ENCODE data around the gene TCEAL7. TPM values are rescaled to one million over a fixed set of nuclear protein-coding genes. Genes with fewer than 3 reads are reported as not detected.

The TCEAL7 gene
- total RNA-seq, 1 donor from 2014 or later: 67.2 TPM

DNA sequence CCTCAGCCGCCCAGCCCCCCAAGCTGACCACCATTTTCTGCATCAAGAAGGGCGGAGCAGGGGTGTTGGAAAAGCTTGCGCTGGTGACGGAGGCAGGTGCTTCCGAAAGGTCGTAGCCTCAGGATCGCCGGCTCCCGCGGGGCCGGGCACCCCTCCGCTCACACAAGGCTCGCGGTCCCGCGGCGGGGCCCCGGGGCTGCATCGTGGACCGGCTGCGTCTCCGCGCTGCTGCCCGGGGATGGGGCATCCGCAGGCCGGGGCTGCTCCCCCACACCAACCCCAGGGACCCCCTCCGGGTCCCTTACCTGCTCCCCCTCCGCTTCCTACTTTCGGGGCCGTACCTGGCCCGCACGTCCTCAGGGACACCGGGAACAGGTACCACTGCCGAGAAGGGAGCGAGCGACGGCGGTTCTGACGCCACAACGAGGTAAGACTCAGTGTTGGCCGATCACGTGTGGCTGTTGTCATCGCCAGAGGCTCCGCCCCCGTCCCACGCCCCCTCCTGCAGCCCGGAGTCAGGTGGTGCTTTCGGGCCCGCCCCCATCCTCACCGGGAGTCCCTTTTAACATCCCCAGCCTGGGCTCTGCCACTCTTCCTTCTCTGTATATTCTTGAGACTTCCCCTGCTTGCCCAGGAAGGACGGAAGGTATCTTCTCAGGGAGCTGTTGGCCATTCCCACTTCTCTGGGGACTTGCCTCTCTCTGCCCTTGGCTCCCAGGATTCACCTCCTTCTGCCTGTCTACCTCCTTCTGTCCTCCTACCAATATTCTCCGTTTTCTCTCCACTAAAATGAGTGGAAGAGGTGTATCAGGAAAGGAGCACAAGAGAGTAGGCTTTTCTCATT lies 19.3 kb upstream of the TCEAL7 start, which contains the start of gene BEX2:
BEX2 (minus strand) TSS at position 436 of the 844 bp plus-strand sequence. CDS start 1,014 bp downstream, outside the sequence.
- Mint-ChIP-seq H3K9me3 (ENCODE audit: unreplicated experiment) (peaks cover 2% of the 10 kb centered on the region), H3K4me3 (ENCODE audit: unreplicated experiment) (peak within 1 kb of the TSS; percentile 91), H3K27ac (ENCODE audit: unreplicated experiment) (peak within 1 kb of the TSS; percentile 84), H3K27me3 (ENCODE audit: unreplicated experiment) (no peaks in the 10 kb centered on the region), H3K4me1 (ENCODE audit: low read depth, unreplicated experiment) (peaks cover 3% of the 10 kb centered on the region), H3K36me3 (ENCODE audit: unreplicated experiment) (no peaks in the 10 kb centered on the region)
- TF ChIP-seq, protein P1, sequence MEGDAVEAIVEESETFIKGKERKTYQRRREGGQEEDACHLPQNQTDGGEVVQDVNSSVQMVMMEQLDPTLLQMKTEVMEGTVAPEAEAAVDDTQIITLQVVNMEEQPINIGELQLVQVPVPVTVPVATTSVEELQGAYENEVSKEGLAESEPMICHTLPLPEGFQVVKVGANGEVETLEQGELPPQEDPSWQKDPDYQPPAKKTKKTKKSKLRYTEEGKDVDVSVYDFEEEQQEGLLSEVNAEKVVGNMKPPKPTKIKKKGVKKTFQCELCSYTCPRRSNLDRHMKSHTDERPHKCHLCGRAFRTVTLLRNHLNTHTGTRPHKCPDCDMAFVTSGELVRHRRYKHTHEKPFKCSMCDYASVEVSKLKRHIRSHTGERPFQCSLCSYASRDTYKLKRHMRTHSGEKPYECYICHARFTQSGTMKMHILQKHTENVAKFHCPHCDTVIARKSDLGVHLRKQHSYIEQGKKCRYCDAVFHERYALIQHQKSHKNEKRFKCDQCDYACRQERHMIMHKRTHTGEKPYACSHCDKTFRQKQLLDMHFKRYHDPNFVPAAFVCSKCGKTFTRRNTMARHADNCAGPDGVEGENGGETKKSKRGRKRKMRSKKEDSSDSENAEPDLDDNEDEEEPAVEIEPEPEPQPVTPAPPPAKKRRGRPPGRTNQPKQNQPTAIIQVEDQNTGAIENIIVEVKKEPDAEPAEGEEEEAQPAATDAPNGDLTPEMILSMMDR (IDR thresholded peaks at IDR 0.05; ENCODE audit: partially characterized antibody, unreplicated experiment): no peak
- DNase-seq: peak; percentile 88

DNA sequence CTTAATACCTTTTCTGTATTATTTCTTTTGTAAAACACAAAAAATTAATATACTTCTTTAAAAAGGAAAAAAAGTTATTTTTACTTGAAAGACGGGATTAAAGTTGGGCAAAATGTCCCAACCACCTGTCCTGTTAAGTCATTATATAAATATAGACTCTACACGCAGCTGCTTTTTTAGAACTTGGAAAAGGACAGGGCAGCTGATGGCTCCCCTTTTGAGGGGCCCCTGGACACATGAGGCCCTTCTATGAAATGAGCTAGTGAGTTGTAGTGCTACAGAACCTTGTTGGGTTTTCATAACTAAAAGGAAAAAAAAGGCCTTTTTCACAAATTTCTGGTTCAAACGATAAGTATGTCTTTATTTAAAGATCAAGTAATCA lies 18.6 kb upstream of the TCEAL7 start:
- peaks cover 3% of the 10 kb centered on the region for H3K4me1 Mint-ChIP-seq (ENCODE audit: low read depth, unreplicated experiment)
- H3K36me3 Mint-ChIP-seq (ENCODE audit: unreplicated experiment): no peaks in the 10 kb centered on the region
- no peaks in the 10 kb centered on the region for H3K27me3 Mint-ChIP-seq (ENCODE audit: unreplicated experiment)
- H3K9me3 Mint-ChIP-seq (ENCODE audit: unreplicated experiment): peaks cover 2% of the 10 kb centered on the region
- TF ChIP-seq, protein P1 (IDR thresholded peaks at IDR 0.05; ENCODE audit: partially characterized antibody, unreplicated experiment): no peak
- no peak overlapping the region for H3K27ac Mint-ChIP-seq (ENCODE audit: unreplicated experiment)
- H3K4me3 Mint-ChIP-seq (ENCODE audit: unreplicated experiment): peak overlapping the region; percentile 90
- no peak for DNase-seq

DNA sequence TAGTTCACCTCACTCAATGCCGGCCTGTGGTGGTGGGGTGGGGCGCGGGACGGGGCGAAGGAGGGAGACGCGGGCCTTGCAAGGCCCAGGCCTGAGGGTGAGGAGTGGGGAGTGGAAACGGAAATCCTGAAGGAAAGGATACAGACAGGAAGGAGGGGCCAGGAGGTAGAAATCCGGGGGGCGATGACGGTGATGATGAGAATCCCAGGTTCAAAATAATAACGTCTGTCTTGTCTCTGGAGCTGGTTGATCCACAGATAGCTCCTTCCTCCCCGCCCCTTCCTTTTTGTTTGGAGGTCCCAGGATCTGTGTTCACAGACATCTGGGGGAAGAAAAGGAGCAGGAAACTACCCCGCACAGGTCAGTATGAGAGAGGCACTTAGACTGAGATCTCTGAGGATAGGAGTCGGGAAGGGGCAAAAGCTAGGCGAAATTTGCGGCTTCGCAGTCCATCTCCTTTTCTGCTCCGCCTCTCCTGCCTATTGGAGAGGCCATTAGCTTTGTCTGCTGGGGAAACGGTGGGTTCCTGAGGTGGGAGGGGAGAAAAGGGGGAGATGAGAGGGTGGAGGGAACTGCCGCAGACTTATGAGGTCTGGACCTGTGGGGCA lies 746 bp downstream of the TCEAL7 start:
- peaks cover 4% of the 10 kb centered on the region for H3K9me3 Mint-ChIP-seq (ENCODE audit: unreplicated experiment)
- TF ChIP-seq, protein P1 (IDR thresholded peaks at IDR 0.05; ENCODE audit: partially characterized antibody, unreplicated experiment): no peak
- H3K4me1 Mint-ChIP-seq (ENCODE audit: low read depth, unreplicated experiment): peaks cover 16% of the 10 kb centered on the region
- peak overlapping the region; percentile 94 for H3K4me3 Mint-ChIP-seq (ENCODE audit: unreplicated experiment)
- H3K27me3 Mint-ChIP-seq (ENCODE audit: unreplicated experiment): peaks cover 2% of the 10 kb centered on the region
- H3K27ac Mint-ChIP-seq (ENCODE audit: unreplicated experiment): peak overlapping the region; percentile 98
- no peaks in the 10 kb centered on the region for H3K36me3 Mint-ChIP-seq (ENCODE audit: unreplicated experiment)
- DNase-seq: peak; percentile 24

DNA sequence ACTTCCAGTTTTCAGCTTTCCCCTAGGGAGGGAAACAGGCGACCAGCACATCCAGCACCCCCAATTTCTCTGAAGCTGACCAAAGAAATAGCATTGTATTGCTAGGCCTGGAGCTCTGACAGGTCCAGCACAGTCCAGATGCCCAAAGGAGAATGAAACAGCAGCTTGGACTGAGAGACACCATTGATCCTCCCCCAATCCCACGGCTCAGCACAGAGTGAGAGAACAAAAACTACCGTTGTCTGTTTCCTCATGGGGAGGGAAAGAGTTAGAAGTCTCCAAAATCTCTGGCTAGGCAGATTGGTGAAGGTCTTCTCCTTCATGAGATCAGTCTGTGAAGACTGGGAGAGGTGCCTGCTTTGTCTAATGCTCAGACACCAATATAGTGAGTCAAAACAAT lies 8.6 kb downstream of the TCEAL7 start:
- TF ChIP-seq, protein P1 (IDR thresholded peaks at IDR 0.05; ENCODE audit: partially characterized antibody, unreplicated experiment): no peak

DNA sequence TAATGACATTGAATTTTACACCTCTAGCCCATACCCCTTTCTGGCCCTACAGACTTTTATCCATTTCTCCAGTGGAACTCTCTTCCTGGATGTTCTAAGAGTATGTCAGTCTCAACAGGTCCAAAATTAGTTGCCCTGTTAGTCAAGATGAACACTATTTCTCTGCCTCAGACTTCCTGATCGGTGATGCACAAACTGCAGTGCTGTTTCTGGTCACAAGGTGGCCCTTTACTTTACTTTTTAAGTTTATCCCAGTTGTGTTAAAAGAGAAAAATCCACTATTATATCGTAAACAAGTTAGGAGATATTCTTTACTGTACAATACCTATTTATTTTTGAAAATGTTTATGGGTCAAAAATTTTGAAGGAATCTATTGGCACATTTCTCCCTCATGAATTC lies 13.1 kb downstream of the TCEAL7 start:
- Mint-ChIP-seq H3K27me3 (ENCODE audit: unreplicated experiment) (peaks cover 4% of the 10 kb centered on the region), H3K36me3 (ENCODE audit: unreplicated experiment) (no peaks in the 10 kb centered on the region), H3K4me3 (ENCODE audit: unreplicated experiment) (no peak overlapping the region), H3K9me3 (ENCODE audit: unreplicated experiment) (no peaks in the 10 kb centered on the region), H3K4me1 (ENCODE audit: low read depth, unreplicated experiment) (no peaks in the 10 kb centered on the region), H3K27ac (ENCODE audit: unreplicated experiment) (no peak overlapping the region)
- peak; percentile 25 for DNase-seq
- TF ChIP-seq, protein P1 (IDR thresholded peaks at IDR 0.05; ENCODE audit: partially characterized antibody, unreplicated experiment): peak; percentile 70

More for the DNA sequence above, 8.6 kb downstream of the TCEAL7 start:
- no peaks in the 10 kb centered on the region for H3K9me3 Mint-ChIP-seq (ENCODE audit: unreplicated experiment)
- no peaks in the 10 kb centered on the region for H3K36me3 Mint-ChIP-seq (ENCODE audit: unreplicated experiment)
- peaks cover 4% of the 10 kb centered on the region for H3K27me3 Mint-ChIP-seq (ENCODE audit: unreplicated experiment)
- no peak overlapping the region for H3K27ac Mint-ChIP-seq (ENCODE audit: unreplicated experiment)
- no peak for DNase-seq
- peaks cover 5% of the 10 kb centered on the region for H3K4me1 Mint-ChIP-seq (ENCODE audit: low read depth, unreplicated experiment)
- H3K4me3 Mint-ChIP-seq (ENCODE audit: unreplicated experiment): no peak overlapping the region
